HT1080 (cell line): Measurements from ENCODE around the gene AKAIN1. TPM values are rescaled to one million over a fixed set of nuclear protein-coding genes. Genes with fewer than 3 reads are reported as not detected.

Experiments
- DNase-seq: peaks from one replicate; pipeline ENCODE4 v3.0.0-alpha.2; 2015; ENCODE audit warnings: low read depth
- total RNA-seq: library from RNA; depleted of rRNA; stranded (reverse); fragments of >200 nt; shearing (Covaris generic); gene quantifications from 2 replicates; pipeline ENCODE4 v1.2.3, GENCODE V29; 2014; rRNA removed

Gene AKAIN1
- total RNA-seq, 1 experiment from 2014 or later: not detected

DNA sequence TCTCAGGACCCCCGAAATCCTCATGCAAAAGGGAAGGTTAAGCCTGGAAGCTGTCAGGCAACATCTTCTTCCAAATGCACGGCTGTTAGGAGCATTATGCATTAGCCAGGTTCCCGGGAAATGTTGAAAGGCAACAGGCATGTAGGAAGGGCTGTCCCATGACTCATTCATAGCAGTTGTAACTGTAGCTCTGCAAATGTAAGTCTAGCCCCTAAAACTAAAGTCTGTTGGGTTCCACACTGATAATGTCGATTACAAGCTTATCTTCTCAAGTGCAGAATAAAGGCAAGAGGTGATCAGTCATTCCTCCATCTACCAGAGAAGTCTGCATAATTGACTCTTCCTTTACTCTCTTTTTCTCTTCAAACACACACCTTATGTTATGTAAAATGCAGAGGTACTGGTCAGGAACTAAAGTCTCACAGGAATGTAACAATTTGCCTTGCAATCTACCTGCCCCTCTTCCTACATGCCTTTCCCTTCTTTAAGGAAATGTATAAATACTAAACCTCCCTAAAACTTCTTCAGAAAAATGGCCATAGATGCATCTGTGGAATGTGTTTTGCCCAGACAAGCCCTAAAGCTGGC lies 99.8 kb downstream of the AKAIN1 start:
- no peak for DNase-seq

- DNase-seq: no peak
These were observed 101.8 kb downstream of the AKAIN1 start for GRCh38 chr18:5095239-5095638.

DNA sequence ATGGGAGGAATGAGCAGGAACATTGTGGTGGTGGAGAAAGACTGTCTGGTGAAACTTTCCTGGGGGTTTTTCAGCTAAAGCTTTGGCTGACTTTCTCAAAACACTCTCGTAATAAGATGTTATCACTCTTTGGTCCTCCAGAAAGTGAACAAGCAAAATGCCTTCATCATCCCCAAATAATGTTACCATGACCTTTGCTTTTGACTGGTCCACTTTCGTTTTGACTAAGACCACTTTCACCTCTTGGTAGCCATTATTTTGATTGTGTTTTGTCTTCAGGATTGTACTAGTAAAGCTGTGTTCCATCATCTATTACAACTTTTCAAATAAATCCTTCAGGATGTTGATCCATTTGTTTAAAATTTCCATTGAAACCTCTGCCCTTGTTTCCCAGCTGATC lies 103.2 kb downstream of the AKAIN1 start:
- DNase-seq: no peak

Other genes with a start within 250 kb of the AKAIN1 start
- 9.8 and 10.2 TPM in 2 replicates for gene ZBTB14, start 98.5 kb upstream of the AKAIN1 start, total RNA-seq